Naive thymus-derived CD4-positive, alpha-beta T cell (primary cell): ENCODE results near the gene LACTBL1. TPM values are rescaled to one million over a fixed set of nuclear protein-coding genes. Genes with fewer than 3 reads are reported as not detected.
A peak's percentile ranks its signal among the peaks of the same experiment; 100 is the strongest.

Experiments
- ATAC-seq: fragments of 150-1000 bp; cut with Tn5 transposase; 2 replicates; pipeline ENCODE4 v1.10.0; 2021; ENCODE audit warnings: mild to moderate bottlenecking, moderate library complexity
- CTCF ChIA-PET: fragments of 350-600 bp; sonication (Branson Sonifier 250); formaldehyde crosslinking; loops from one replicate; lab custom pipeline; 2021; ENCODE audit warnings: antibody characterized with exemption; lab: Charles Lee
- POLR2A ChIA-PET: fragments of 350-600 bp; sonication (Branson Sonifier 250); formaldehyde crosslinking; loops from one replicate; lab custom pipeline; 2021; ENCODE audit warnings: antibody characterized with exemption, inconsistent platforms; lab: Charles Lee
- DNase-seq, 9 donors: peaks; one replicate each; pipeline versions ENCODE4 v3.0.0 to v3.0.0-alpha.2; 2020 to 2022; ENCODE audit warnings: mixed read lengths in 1 of 9
- H3K27ac ChIP-seq: one replicate; pipeline ENCODE4 v1.7.0; 2013; ENCODE audit warnings: mild to moderate bottlenecking, low read depth, low read length, moderate library complexity
- H3K27me3 ChIP-seq, 2 donors: one replicate each; pipeline ENCODE4 v1.7.0; 2013; ENCODE audit warnings: low read length in 2 of 2, mild to moderate bottlenecking in 2 of 2, moderate library complexity in 2 of 2; ENCODE audit not compliant: control insufficient read depth in 2 of 2, insufficient read depth in 2 of 2
- H3K36me3 ChIP-seq, 3 experiments: 1 replicate in 2 of 3; 2 replicates in 1 of 3; pipeline ENCODE4 v1.7.0; 2013; ENCODE audit warnings: low read length in 3 of 3, mild to moderate bottlenecking in 3 of 3, moderate library complexity in 1 of 3; ENCODE audit not compliant: insufficient read depth in 3 of 3, control insufficient read depth in 2 of 3
- H3K4me1 ChIP-seq, 2 donors: one replicate each; pipeline ENCODE4 v1.7.0; 2013; ENCODE audit warnings: low read length in 2 of 2, mild to moderate bottlenecking in 2 of 2, moderate library complexity in 1 of 2; ENCODE audit not compliant: control insufficient read depth in 2 of 2, insufficient read depth in 2 of 2
- H3K4me3 ChIP-seq: 2 replicates; pipeline ENCODE4 v1.7.0; 2013; ENCODE audit warnings: mild to moderate bottlenecking, low read length
- H3K9me3 ChIP-seq, 3 experiments: 1 replicate in 2 of 3; 2 replicates in 1 of 3; pipeline ENCODE4 v1.7.0; 2013; ENCODE audit warnings: low read length in 3 of 3; ENCODE audit not compliant: control insufficient read depth in 2 of 3
- H3K27ac Mint-ChIP-seq, 9 donors: one replicate each; pipeline ENCODE4 v1.8.0; 2020 to 2022; ENCODE audit warnings: mixed read lengths in 9 of 9, mild to moderate bottlenecking in 8 of 9, moderate library complexity in 5 of 9, inconsistent platforms in 2 of 9
- H3K27me3 Mint-ChIP-seq, 5 donors: one replicate each; pipeline ENCODE4 v1.8.0; 2021 to 2022; ENCODE audit warnings: mixed read lengths in 5 of 5, mild to moderate bottlenecking in 1 of 5
- H3K36me3 Mint-ChIP-seq, 5 donors: one replicate each; pipeline ENCODE4 v1.8.0; 2020 to 2022; ENCODE audit warnings: mixed read lengths in 5 of 5, mild to moderate bottlenecking in 3 of 5, inconsistent platforms in 1 of 5
- H3K4me1 Mint-ChIP-seq, 7 donors: one replicate each; pipeline ENCODE4 v1.8.0; 2020 to 2022; ENCODE audit warnings: mixed read lengths in 7 of 7, mild to moderate bottlenecking in 3 of 7, inconsistent platforms in 1 of 7
- H3K4me3 Mint-ChIP-seq, 10 donors: one replicate each; pipeline ENCODE4 v1.8.0; 2020 to 2022; ENCODE audit warnings: mild to moderate bottlenecking in 10 of 10, mixed read lengths in 10 of 10, moderate library complexity in 6 of 10, inconsistent platforms in 2 of 10
- H3K9me3 Mint-ChIP-seq, 11 donors: one replicate each; pipeline ENCODE4 v1.8.0; 2020 to 2022; ENCODE audit warnings: mixed read lengths in 11 of 11, mild to moderate bottlenecking in 4 of 11, inconsistent platforms in 1 of 11, moderate library complexity in 1 of 11
- intact Hi-C, 2 donors: fragments of 100-400 bp; cut with micrococcal nuclease; formaldehyde crosslinking; loops; one replicate each; pipeline ENCODE4 v1.15.1; 2023
- polyA plus RNA-seq, 2 donors: library from polyadenylated mRNA; unstranded; fragments of 300-500 nt; fragmentation: Illumina TruSeq; gene quantifications; one replicate each; pipeline ENCODE4 v1.2.3, GENCODE V29; 2021
- total RNA-seq, 6 experiments: library from RNA in 5 of 6; stranded (reverse) in 5 of 6; gene quantifications; 1 replicate in 5 of 6; 2 replicates in 1 of 6; pipeline ENCODE4 v1.2.3 and lab custom pipeline; 2021 to 2026

LACTBL1 gene, protein sequence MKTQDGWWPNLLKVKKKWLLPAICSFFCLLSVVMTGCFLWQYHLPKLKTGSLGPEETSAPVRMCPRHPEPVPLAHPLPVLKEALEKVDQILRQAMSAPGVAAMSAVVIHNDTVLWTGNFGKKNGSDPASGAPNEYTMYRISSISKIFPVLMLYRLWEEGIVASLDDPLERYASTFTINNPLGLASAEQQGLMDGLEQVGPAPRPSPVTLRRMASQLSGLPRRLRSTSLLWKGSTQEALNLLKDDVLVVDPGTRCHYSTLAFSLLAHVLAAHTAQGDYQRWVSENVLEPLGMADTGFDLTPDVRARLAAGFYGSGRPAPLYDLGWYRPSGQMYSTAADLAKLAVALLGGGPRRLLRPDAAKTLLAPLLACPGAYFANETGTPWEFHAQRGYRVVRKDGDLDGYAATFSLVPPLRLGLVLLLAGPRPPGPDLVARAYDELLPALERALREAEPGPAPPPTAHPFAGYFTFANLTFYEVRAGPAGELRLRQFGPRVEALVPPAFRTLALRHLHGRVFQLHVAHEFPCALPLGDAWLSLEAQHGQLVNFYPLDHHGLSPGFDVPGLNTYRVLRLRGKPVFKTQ
- total RNA-seq (not detected), polyA plus RNA-seq (not detected), total RNA-seq (lab: John Stamatoyannopoulos, UW) (not detected)

DNA sequence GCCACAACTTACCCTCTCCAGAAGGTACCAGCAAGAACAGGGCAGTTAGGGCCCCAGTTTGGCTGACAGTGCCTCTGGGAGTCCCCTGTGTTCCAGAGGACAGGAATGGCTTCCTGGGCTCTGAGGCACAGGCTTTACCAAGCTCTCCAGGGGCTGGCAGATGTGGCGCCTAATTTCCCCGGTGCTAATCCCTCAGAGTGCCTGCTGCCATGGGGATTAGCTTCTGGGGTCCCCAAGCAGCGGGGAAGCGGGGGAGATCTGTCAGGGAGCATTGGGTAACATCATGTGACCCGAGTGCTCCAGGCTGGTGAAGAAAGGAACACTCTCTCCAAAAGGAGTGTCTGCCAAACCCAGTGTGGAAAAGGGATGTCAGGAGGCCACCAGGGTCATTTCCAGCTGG, at the start of gene LACTBL1:
TSS of gene LACTBL1 (minus strand) at position 107 of the 400 bp plus-strand sequence. CDS start 550 bp downstream, outside the sequence.
- H3K4me3 Mint-ChIP-seq, result no peak within 1 kb of the TSS
- no peaks in the 10 kb centered on the region for H3K4me1 ChIP-seq
- DNase-seq, result no peak
- H3K27ac Mint-ChIP-seq, result no peak within 1 kb of the TSS
- POLR2A ChIA-PET, result no interaction called here
- no peaks in the 10 kb centered on the region for H3K36me3 ChIP-seq
- no peaks in the 10 kb centered on the region for H3K27me3 ChIP-seq
- no peaks in the 10 kb centered on the region for H3K36me3 Mint-ChIP-seq
- H3K4me1 Mint-ChIP-seq, result peaks cover 0 to 2% (median 0%) of the 10 kb centered on the region in 7 donors
- H3K9me3 ChIP-seq, result no peaks in the 10 kb centered on the region
- peaks cover 0 to 5% (median 0%) of the 10 kb centered on the region in 11 donors for H3K9me3 Mint-ChIP-seq
- peaks cover 50 to 68% (median 59%) of the 10 kb centered on the region in 5 donors for H3K27me3 Mint-ChIP-seq
- CTCF ChIA-PET, result no interaction called here
- no peak within 1 kb of the TSS for H3K4me3 ChIP-seq
- H3K27ac ChIP-seq, result no peak within 1 kb of the TSS
- no peak for ATAC-seq
- intact Hi-C loops, result loop anchor here in 1 of 2 donors (10.0 kb wide), 1 partner anchor 302 kb away; no protein-coding TSS in a partner anchor

DNA sequence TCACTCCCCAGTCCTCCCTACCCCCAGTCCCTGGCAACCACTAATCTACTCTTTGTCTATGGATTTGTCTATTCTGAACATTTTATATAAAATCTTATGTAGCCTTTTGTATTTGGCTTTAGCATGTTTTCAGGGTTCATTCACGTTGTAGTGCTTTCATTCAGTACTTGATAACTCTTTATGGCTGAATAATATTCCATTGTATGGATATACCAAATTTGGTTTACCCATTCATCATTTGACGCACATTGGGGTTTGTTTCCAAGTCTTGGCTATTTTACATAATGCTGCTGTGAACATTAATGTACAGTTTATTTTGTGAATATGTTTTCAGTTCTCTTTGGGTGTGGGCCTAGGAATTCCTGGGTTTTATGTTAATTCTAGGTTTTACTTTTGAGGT, 49.2 kb upstream of the LACTBL1 start:
- no peaks in the 10 kb centered on the region for H3K27me3 Mint-ChIP-seq
- Histone ChIP-seq H3K27me3 (no peaks in the 10 kb centered on the region), H3K9me3 (no peaks in the 10 kb centered on the region), H3K4me1 (peaks cover 4 to 14% of the 10 kb centered on the region in 2 donors), H3K4me3 (no peak overlapping the region), H3K36me3 (peaks cover 0 to 7% (median 0%) of the 10 kb centered on the region in 3 experiments), H3K27ac (no peak overlapping the region)
- ATAC-seq, result no peak
- H3K9me3 Mint-ChIP-seq, result peaks cover 0 to 17% (median 5%) of the 10 kb centered on the region in 11 donors
- ChIA-PET POLR2A (no interaction called here), CTCF (no interaction called here)
- peak overlapping the region in 9 of 10 donors; percentile 43 to 97 (median 87) for H3K4me3 Mint-ChIP-seq
- peaks cover 3 to 20% (median 14%) of the 10 kb centered on the region in 5 donors for H3K36me3 Mint-ChIP-seq
- intact Hi-C loops, result no loop called here
- no peak for DNase-seq
- peak overlapping the region in 1 of 9 donors; percentile 19 for H3K27ac Mint-ChIP-seq
- H3K4me1 Mint-ChIP-seq, result peaks cover 22 to 73% (median 67%) of the 10 kb centered on the region in 7 donors

DNA sequence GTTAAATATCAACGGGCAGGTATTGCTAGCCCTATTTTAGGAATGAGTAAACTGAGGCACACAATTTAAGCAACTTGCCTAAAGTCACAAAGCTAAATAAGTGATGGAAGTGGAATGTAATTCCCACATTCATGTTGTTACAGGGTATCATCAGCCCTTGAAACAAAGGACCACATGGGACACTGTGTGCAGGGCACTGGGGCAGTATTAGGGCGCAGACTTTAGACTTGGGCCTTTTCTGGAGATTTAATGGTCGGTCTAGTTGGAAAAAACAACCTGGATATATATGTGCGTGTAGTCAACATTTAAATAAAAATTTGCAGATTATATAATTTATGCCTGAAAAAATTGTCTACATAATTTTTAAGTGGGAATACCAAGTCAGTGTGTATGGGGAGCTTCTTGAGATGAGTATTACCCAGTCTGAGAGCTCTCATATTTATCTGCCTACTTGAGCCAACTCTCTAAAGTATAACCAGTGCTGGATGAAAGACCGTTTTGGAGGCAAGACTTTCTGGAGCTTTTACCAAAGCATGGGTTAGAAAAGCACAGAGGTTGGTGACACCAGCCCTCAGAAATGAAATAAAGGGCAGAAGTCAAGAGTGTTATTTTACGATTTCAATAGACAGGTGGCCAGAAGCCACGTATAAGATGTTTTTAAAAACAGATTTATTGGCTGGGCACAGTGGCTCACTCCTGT, 48.2 kb upstream of the LACTBL1 start:
- peaks cover 0 to 17% (median 5%) of the 10 kb centered on the region in 11 donors for H3K9me3 Mint-ChIP-seq
- H3K27me3 Mint-ChIP-seq, result no peaks in the 10 kb centered on the region
- H3K4me3 ChIP-seq, result peak overlapping the region; percentile 84
- peak overlapping the region; percentile 87 to 97 (median 93) for H3K4me3 Mint-ChIP-seq
- peak overlapping the region; percentile 27 for H3K27ac ChIP-seq
- H3K36me3 ChIP-seq, result peaks cover 0 to 7% (median 0%) of the 10 kb centered on the region in 3 experiments
- intact Hi-C loops, result no loop called here
- peaks cover 22 to 65% (median 59%) of the 10 kb centered on the region in 7 donors for H3K4me1 Mint-ChIP-seq
- no peaks in the 10 kb centered on the region for H3K27me3 ChIP-seq
- ATAC-seq (no peak), DNase-seq (no peak)
- H3K36me3 Mint-ChIP-seq, result peaks cover 3 to 20% (median 14%) of the 10 kb centered on the region in 5 donors
- peaks cover 4 to 14% of the 10 kb centered on the region in 2 donors for H3K4me1 ChIP-seq
- CTCF ChIA-PET, result interaction anchor here (0.6 to 1.2 kb wide), 2 partner anchors 10 to 164 kb away, joined by 3 read pairs; no protein-coding TSS in a partner anchor
- H3K27ac Mint-ChIP-seq, result peak overlapping the region in 6 of 9 donors; percentile 60 to 94 (median 86)
- POLR2A ChIA-PET, result no interaction called here
- no peaks in the 10 kb centered on the region for H3K9me3 ChIP-seq

DNA sequence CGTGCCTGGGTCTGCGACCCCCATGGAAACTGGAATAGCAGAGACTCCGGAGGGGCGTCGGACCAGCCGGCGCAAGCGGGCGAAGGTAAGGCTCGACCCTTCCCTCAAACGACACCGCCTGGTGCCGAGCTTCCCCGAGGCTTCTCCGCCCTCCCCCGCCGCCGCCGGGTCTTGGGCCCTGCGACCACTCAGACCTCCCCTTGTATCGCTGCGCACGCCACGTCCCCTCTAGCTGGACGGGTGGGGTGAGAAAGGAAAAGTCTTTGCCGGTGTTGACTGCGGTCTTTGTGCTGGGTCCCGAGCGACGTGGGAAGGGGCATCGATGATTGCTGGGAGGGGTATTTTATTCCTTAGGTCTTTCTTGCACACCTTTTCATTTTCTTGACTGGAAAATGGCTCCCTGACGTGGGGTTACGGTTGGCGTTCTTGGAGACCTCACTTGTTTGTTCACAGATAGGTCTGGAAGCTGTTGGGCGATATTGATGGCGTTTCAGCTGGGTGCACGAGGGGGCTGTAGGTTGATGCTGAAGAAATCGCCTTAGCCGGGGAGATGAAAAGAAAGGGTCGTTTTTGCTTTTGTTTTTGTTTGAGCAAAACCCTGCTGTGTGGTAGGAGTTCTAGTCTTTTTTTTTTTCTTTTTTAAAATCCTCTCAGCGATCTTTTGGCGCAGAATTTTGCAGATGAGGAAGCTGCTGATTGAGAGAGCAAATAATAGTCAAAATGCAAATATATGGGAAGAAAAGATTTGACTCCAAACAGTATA, 47.4 kb upstream of the LACTBL1 start:
- ChIA-PET CTCF (interaction anchor here (0.6 to 1.2 kb wide), 2 partner anchors 11 to 1214 kb away, joined by 3 to 5 read pairs; no protein-coding TSS in a partner anchor), POLR2A (no interaction called here)
- Mint-ChIP-seq H3K27ac (peak overlapping the region; percentile 60 to 94 (median 85)), H3K4me3 (peak overlapping the region; percentile 87 to 97 (median 93)), H3K36me3 (peaks cover 3 to 20% (median 14%) of the 10 kb centered on the region in 5 donors), H3K9me3 (peaks cover 0 to 17% (median 5%) of the 10 kb centered on the region in 11 donors), H3K27me3 (no peaks in the 10 kb centered on the region), H3K4me1 (peaks cover 22 to 57% (median 51%) of the 10 kb centered on the region in 7 donors)
- Histone ChIP-seq H3K36me3 (peaks cover 0 to 7% (median 0%) of the 10 kb centered on the region in 3 experiments), H3K27ac (peak overlapping the region; percentile 76), H3K4me3 (peak overlapping the region; percentile 84), H3K4me1 (peaks cover 4 to 14% of the 10 kb centered on the region in 2 donors), H3K9me3 (no peaks in the 10 kb centered on the region), H3K27me3 (no peaks in the 10 kb centered on the region)
- intact Hi-C loops, result loop anchor here (1.0 to 10.0 kb wide), 7 partner anchors 148 to 1235 kb away; partner anchors contain the start of genes LUZP1 (in 1 of the 2), LYPLA2 (in 1 of the 2), RPL11 (in 1 of the 2) and SRSF10 (in 1 of the 2)
- DNase-seq (peak; percentile 6 to 42 (median 21)), ATAC-seq (no peak)

DNA sequence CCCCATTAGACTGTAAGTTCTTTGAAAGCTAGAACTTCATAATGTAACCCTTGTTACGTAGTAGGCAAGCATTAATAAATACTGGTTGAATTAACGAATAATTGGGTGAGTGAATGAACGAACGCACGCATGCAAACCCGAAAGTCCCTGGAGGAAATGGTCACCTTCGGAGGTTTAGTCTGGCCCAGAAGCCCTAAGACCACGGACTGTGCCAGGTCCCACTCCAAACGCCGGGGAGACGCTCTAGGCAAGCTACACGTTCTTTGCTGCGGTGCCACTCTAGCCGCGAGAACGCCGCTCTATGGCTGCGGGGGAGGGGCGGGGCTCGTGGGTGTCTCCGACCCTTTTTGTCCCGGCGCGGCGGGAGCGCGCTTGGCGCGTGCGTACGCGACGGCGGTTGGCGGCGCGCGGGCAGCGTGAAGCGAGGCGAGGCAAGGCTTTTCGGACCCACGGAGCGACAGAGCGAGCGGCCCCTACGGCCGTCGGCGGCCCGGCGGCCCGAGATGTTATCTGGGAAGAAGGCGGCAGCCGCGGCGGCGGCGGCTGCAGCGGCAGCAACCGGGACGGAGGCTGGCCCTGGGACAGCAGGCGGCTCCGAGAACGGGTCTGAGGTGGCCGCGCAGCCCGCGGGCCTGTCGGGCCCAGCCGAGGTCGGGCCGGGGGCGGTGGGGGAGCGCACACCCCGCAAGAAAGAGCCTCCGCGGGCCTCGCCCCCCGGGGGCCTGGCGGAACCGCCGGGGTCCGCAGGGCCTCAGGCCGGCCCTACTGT, 46.6 kb upstream of the LACTBL1 start, which contains the start of gene KDM1A:
TSS of gene KDM1A (plus strand) at position 375 of the 769 bp plus-strand sequence. CDS start at position 504, 129 bp downstream.
- ATAC-seq (peak; percentile 99), DNase-seq (peak; percentile 88 to 95 (median 92))
- intact Hi-C loops, result loop anchor here (1.0 to 10.0 kb wide), 7 partner anchors 149 to 1234 kb away; partner anchors contain the start of genes LUZP1 (in 1 of the 2), LYPLA2 (in 1 of the 2), RPL11 (in 1 of the 2) and SRSF10 (in 1 of the 2)
- Histone ChIP-seq H3K27ac (peak within 1 kb of the TSS; percentile 76), H3K4me1 (peaks cover 4 to 14% of the 10 kb centered on the region in 2 donors), H3K9me3 (no peaks in the 10 kb centered on the region), H3K27me3 (no peaks in the 10 kb centered on the region), H3K4me3 (peak within 1 kb of the TSS; percentile 84), H3K36me3 (peaks cover 0 to 7% (median 0%) of the 10 kb centered on the region in 3 experiments)
- ChIA-PET CTCF (interaction anchor here (0.6 kb wide), 2 partner anchors 674 to 1213 kb away, joined by 3 to 5 read pairs; no protein-coding TSS in a partner anchor), POLR2A (interaction anchor here (0.7 to 0.8 kb wide), 2 partner anchors 8 to 40 kb away, joined by 3 read pairs; no protein-coding TSS in a partner anchor)
- H3K27ac Mint-ChIP-seq, result peak within 1 kb of the TSS; percentile 86 to 98 (median 93)
- H3K36me3 Mint-ChIP-seq, result peaks cover 3 to 20% (median 14%) of the 10 kb centered on the region in 5 donors
- no peaks in the 10 kb centered on the region for H3K27me3 Mint-ChIP-seq
- peaks cover 16 to 52% (median 46%) of the 10 kb centered on the region in 7 donors for H3K4me1 Mint-ChIP-seq
- peak within 1 kb of the TSS; percentile 87 to 98 (median 98) for H3K4me3 Mint-ChIP-seq
- peaks cover 0 to 17% (median 5%) of the 10 kb centered on the region in 11 donors for H3K9me3 Mint-ChIP-seq
